GM12874 (cell line): ENCODE measurements around the gene PRRC2B.

Experiments
- CTCF ChIP-seq: IDR thresholded peaks from 2 replicates; pipeline ENCODE4 v1.5.1; 2011; ENCODE audit warnings: low read depth, mild to moderate bottlenecking, control low read depth, low read length, moderate library complexity; ENCODE audit not compliant: insufficient read depth

Gene PRRC2B

GRCh38 chr9:131385296-131385695 lies 8.6 kb upstream of the PRRC2B start:
- no peak for TF ChIP-seq CTCF

GRCh38 chr9:131386281-131386680 lies 7.6 kb upstream of the PRRC2B start:
- TF ChIP-seq CTCF, result no peak

- no peak for TF ChIP-seq CTCF
Observed at GRCh38 chr9:131387394-131387793, 6.5 kb upstream of the PRRC2B start.

- TF ChIP-seq CTCF, result no peak
Observed at GRCh38 chr9:131391020-131391419, 2.9 kb upstream of the PRRC2B start.

GRCh38 chr9:131391504-131391903 lies 2.4 kb upstream of the PRRC2B start:
- no peak for TF ChIP-seq CTCF

- no peak for TF ChIP-seq CTCF
Observed at GRCh38 chr9:131394464-131395156, 724 bp downstream of the PRRC2B start.

- TF ChIP-seq CTCF, result no peak
Observed at GRCh38 chr9:131395157-131396098, 1.5 kb downstream of the PRRC2B start.
